HepG2 (cell line): ENCODE data around the gene CCDC150. TPM values are rescaled to one million over a fixed set of nuclear protein-coding genes. Genes with fewer than 3 reads are reported as not detected.

ENCODE experiments used
- ATAC-seq: fragments of 200-7000 bp; cut with Tn5 transposase; 3 replicates; pipeline ENCODE4 v1.9.1; 2020; ENCODE audit warnings: mild to moderate bottlenecking, moderate library complexity
- BruUV-seq: library from RNA; stranded (reverse); fragments of 400-500 nt; replicated peaks from 2 replicates; lab custom pipeline; 2021; lab: Mats Ljungman, UMichigan
- CTCF ChIA-PET: fragments of 300-600 bp; formaldehyde crosslinking; extraction: SDS; loops from one replicate; lab custom pipeline; 2021; ENCODE audit warnings: low total read pairs, inconsistent platforms, low intra/inter-chr PET ratio; lab: Yijun Ruan, JAX
- POLR2A ChIA-PET: fragments of 350-600 bp; sonication (Branson Sonifier 250); formaldehyde crosslinking; loops from one replicate; lab custom pipeline; 2020; ENCODE audit warnings: antibody characterized with exemption, inconsistent platforms; lab: Yijun Ruan, JAX
- DNase-seq: peaks from one replicate; pipeline ENCODE4 v3.0.0-alpha.2; 2015; ENCODE audit warnings: low spot score
- FAIRE-seq: peaks from 3 replicates; lab custom pipeline; 2011; peaks lifted over from hg19 to GRCh38; lab: Jason Lieb, UNC
- H2AFZ ChIP-seq: one replicate; pipeline ENCODE4 v1.6.1; 2011; ENCODE audit warnings: low read length, inconsistent platforms
- H3K27ac ChIP-seq: fragments of 300-600 bp; 3 replicates; pipeline ENCODE4 v1.8.0; 2011; ENCODE audit warnings: mixed run types, mild to moderate bottlenecking, mixed read lengths, low read length, inconsistent platforms; ENCODE audit not compliant: insufficient read depth; ENCODE audit errors: extremely low read length
- H3K27me3 ChIP-seq, 2 experiments: fragments of 200-600 bp in 1 of 2; 2 replicates in 1 of 2; 3 replicates in 1 of 2; pipeline versions ENCODE4 v1.6.0 to v1.8.0; 2011; ENCODE audit warnings: low read length in 2 of 2, mild to moderate bottlenecking in 2 of 2, moderate library complexity in 2 of 2, inconsistent platforms in 1 of 2; ENCODE audit not compliant: insufficient read depth in 2 of 2, control insufficient read depth in 1 of 2
- H3K36me3 ChIP-seq, 2 experiments: fragments of 200-600 bp in 1 of 2; replicated peaks in 1 of 2; 2 replicates in 1 of 2; 3 replicates in 1 of 2; pipeline versions ENCODE4 v1.5.1 to v1.8.0; 2011; ENCODE audit warnings: low read length in 2 of 2, inconsistent platforms in 1 of 2; ENCODE audit not compliant: insufficient read depth in 2 of 2, control insufficient read depth in 1 of 2
- H3K4me1 ChIP-seq: 2 replicates; pipeline ENCODE4 v1.5.1; 2012; ENCODE audit warnings: low read length, inconsistent platforms; ENCODE audit not compliant: insufficient read depth
- H3K4me2 ChIP-seq: 2 replicates; pipeline ENCODE4 v1.6.0; 2011; ENCODE audit warnings: low read depth, low read length, inconsistent platforms
- H3K4me3 ChIP-seq, 3 experiments: fragments of 200-600 bp in 1 of 3; sonication (generic), shearing (Covaris generic) in 1 of 3; replicated peaks in 1 of 3; 2 replicates each; pipeline ENCODE4 v1.5.1; 2011 to 2016; ENCODE audit warnings: low read length in 3 of 3, inconsistent platforms in 2 of 3, low read depth in 2 of 3, mild to moderate bottlenecking in 2 of 3, control low read depth in 1 of 3, mixed read lengths in 1 of 3; ENCODE audit not compliant: insufficient read depth in 1 of 3
- H3K79me2 ChIP-seq: one replicate; pipeline ENCODE4 v1.6.1; 2011; ENCODE audit warnings: low read length, inconsistent platforms; ENCODE audit not compliant: insufficient read depth
- H3K9ac ChIP-seq: 2 replicates; pipeline ENCODE4 v1.6.0; 2011; ENCODE audit warnings: mild to moderate bottlenecking, low read depth, low read length, inconsistent platforms; ENCODE audit not compliant: insufficient read depth
- H3K9me3 ChIP-seq: 2 replicates; pipeline ENCODE4 v1.5.1; 2012; ENCODE audit warnings: mild to moderate bottlenecking, low read length
- H4K20me1 ChIP-seq: 2 replicates; pipeline ENCODE4 v1.6.0; 2011; ENCODE audit warnings: inconsistent platforms, mild to moderate bottlenecking, low read length, moderate library complexity; ENCODE audit not compliant: insufficient read depth
- ASH2L ChIP-seq: fragments of 300-600, 200-600 bp; sonication (generic); IDR thresholded peaks from 2 replicates; pipeline ENCODE4 v1.7.0; 2017; ENCODE audit warnings: low read depth, mild to moderate bottlenecking, moderate library complexity, mixed read lengths, low read length; ENCODE audit not compliant: insufficient read length
- HIVEP1 ChIP-seq: sonication (generic); formaldehyde crosslinking; IDR thresholded peaks from 2 replicates; pipeline ENCODE4 v1.4.0; 2020; ENCODE audit warnings: mild to moderate bottlenecking, missing genetic modification reagents
- KLF9 ChIP-seq: IDR thresholded peaks from 2 replicates; pipeline ENCODE4 v1.6.1; 2016; ENCODE audit warnings: low read depth
- MAFF ChIP-seq: IDR thresholded peaks from 2 replicates; pipeline ENCODE4 v1.6.1; 2011; ENCODE audit warnings: low read depth, low read length, improper control_type of control experiment
- MAFK ChIP-seq, 2 experiments: IDR thresholded peaks in 1 of 2; conservative IDR thresholded peaks in 1 of 2; 2 replicates each; pipeline ENCODE4 v1.6.1; 2011; ENCODE audit warnings: improper control_type of control experiment in 2 of 2, low read length in 2 of 2
- SIX1 ChIP-seq: sonication (generic); formaldehyde crosslinking; IDR thresholded peaks from 2 replicates; pipeline ENCODE4 v1.4.0; 2020; ENCODE audit warnings: missing genetic modification reagents, borderline replicate concordance
- TCF7L2 ChIP-seq: IDR thresholded peaks from 2 replicates; pipeline ENCODE4 v1.6.1; 2011; ENCODE audit warnings: mild to moderate bottlenecking, low read depth, low read length, moderate library complexity
- ZFYVE20 ChIP-seq: sonication (generic); formaldehyde crosslinking; IDR thresholded peaks from 2 replicates; pipeline ENCODE4 v1.8.0; 2023; ENCODE audit warnings: low read depth, mild to moderate bottlenecking, moderate library complexity, missing genetic modification reagents, borderline replicate concordance
- ZNF766 ChIP-seq: sonication (generic); formaldehyde crosslinking; IDR thresholded peaks from 2 replicates; pipeline ENCODE4 v1.5.0; 2020; ENCODE audit warnings: missing genetic modification reagents, borderline replicate concordance
- WGBS: methylation state at CpG from one replicate; pipeline ENCODE4 v1.1.6; 2017; ENCODE audit warnings: low lambda C conversion rate; 5-methylcytosine and 5-hydroxymethylcytosine counted together
- in situ Hi-C: cut with HindIII; loops from 2 replicates; pipeline ENCODE4 v1.10.0; 2017; ENCODE audit warnings: low pct_unique_long_range_greater_than_20kb; ENCODE audit not compliant: extremely low pct_ligation_motif_present
- intact Hi-C: fragments of 100-400 bp; cut with micrococcal nuclease; formaldehyde crosslinking; loops from one replicate; pipeline ENCODE4 v1.10.0; 2022; ENCODE audit not compliant: unreplicated experiment
- polyA plus RNA-seq, 8 experiments: library from polyadenylated mRNA; depleted of rRNA in 3 of 8; stranded (reverse) in 7 of 8; unstranded in 1 of 8; fragments of >200 nt; fragmentation: Illumina TruSeq in 4 of 8; extraction: Trizol in 4 of 8; gene quantifications; 2 replicates each; pipeline versions ENCODE4 v1.2.1 to v1.2.3, GENCODE V29; 2011 to 2016; ENCODE audit warnings: low read depth in 4 of 8, missing spikeins in 1 of 8, mixed read lengths in 1 of 8; ENCODE audit not compliant: insufficient read depth in 1 of 8
- total RNA-seq, 5 experiments: library from RNA; depleted of rRNA; stranded (reverse); fragments of >200 nt; fragmentation: Illumina TruSeq; extraction: Trizol; gene quantifications; 2 replicates each; pipeline ENCODE4 v1.2.3, GENCODE V29; 2016; ENCODE audit warnings: low read depth in 1 of 5
- TF ChIP-seq, protein P1 (sequence below): sonication (generic); formaldehyde crosslinking; IDR thresholded peaks from 2 replicates; pipeline ENCODE4 v1.5.0; 2020; ENCODE audit warnings: mild to moderate bottlenecking, missing genetic modification reagents
- TF ChIP-seq, protein P2 (sequence below): IDR thresholded peaks from 2 replicates; pipeline ENCODE4 v1.6.1; 2016; ENCODE audit warnings: low read depth, borderline replicate concordance
- TF ChIP-seq, protein P3 (sequence below): sonication (generic); formaldehyde crosslinking; IDR thresholded peaks from 2 replicates; pipeline ENCODE4 v1.4.0; 2020; ENCODE audit warnings: low read depth, missing genetic modification reagents
- TF ChIP-seq, protein P4 (sequence below), 2 experiments: sonication (generic) in 1 of 2; formaldehyde crosslinking in 1 of 2; IDR thresholded peaks; 2 replicates each; pipeline versions ENCODE4 v1.4.0 to v1.6.1; 2016 to 2020; ENCODE audit warnings: borderline replicate concordance in 1 of 2, low read depth in 1 of 2, mild to moderate bottlenecking in 1 of 2, missing genetic modification reagents in 1 of 2

Gene CCDC150
- total and polyA plus RNA-seq, 2 of the 13 experiments (the other 11 are each of a cell fraction or from before 2014, with no cell fraction given) = 14.9 to 32.6 TPM

DNA sequence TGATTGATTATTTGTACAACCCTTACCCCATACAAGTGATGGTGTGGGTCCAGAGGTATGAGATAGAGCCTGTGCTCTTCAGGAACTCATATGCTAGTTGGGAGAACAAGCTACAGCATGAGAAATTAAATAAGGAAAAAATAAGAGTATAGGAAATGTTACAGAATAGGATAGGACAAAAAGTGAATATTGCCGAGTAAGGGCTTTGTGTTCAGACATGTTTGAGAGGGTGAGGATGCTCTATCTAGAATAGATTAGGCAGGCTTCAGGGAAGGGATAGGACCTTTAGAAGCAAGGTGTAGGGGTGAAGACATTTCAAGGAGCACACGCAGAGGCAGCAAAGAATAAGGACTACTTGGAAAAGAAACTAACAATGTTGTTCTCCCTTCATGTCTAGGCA, 17.8 kb downstream of the CCDC150 start:
- DNase-seq = no peak
- Histone ChIP-seq H3K27me3 (no peaks in the 10 kb centered on the region), H3K4me1 (no peaks in the 10 kb centered on the region), H3K36me3 (peaks cover 3 to 4% of the 10 kb centered on the region in 2 experiments), H3K9me3 (peaks cover 12% of the 10 kb centered on the region), H3K79me2 (no peaks in the 10 kb centered on the region), H3K27ac (no peak overlapping the region)
- no TSS peak for BruUV-seq
- CTCF ChIA-PET = no interaction called here
- intact Hi-C loops = no loop called here
- WGBS = 98% methylated on average over 2 of the region's 2 CpGs
- no peak for TF ChIP-seq TCF7L2
- no peak for TF ChIP-seq ASH2L
- peak; percentile 93 to 97 for TF ChIP-seq MAFK (conservative IDR thresholded peaks at IDR 0.05 in 1 of 2, IDR thresholded peaks at IDR 0.05 in 1 of 2; ENCODE audit: low read length in 2 of 2)
- TF ChIP-seq ZNF766 (CRISPR knock-in tag) = no peak
- no peak for TF ChIP-seq KLF9 (CRISPR knock-in tag)
- TF ChIP-seq ZFYVE20 (CRISPR knock-in tag) = no peak
- TF ChIP-seq, protein P1, sequence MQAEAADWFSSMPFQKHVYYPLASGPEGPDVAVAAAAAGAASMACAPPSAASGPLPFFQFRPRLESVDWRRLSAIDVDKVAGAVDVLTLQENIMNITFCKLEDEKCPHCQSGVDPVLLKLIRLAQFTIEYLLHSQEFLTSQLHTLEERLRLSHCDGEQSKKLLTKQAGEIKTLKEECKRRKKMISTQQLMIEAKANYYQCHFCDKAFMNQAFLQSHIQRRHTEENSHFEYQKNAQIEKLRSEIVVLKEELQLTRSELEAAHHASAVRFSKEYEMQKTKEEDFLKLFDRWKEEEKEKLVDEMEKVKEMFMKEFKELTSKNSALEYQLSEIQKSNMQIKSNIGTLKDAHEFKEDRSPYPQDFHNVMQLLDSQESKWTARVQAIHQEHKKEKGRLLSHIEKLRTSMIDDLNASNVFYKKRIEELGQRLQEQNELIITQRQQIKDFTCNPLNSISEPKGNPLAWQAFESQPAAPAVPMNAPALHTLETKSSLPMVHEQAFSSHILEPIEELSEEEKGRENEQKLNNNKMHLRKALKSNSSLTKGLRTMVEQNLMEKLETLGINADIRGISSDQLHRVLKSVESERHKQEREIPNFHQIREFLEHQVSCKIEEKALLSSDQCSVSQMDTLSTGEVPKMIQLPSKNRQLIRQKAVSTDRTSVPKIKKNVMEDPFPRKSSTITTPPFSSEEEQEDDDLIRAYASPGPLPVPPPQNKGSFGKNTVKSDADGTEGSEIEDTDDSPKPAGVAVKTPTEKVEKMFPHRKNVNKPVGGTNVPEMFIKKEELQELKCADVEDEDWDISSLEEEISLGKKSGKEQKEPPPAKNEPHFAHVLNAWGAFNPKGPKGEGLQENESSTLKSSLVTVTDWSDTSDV (CRISPR knock-in tag) = no peak
- TF ChIP-seq MAFF = peak; percentile 96
- TF ChIP-seq, protein P2, sequence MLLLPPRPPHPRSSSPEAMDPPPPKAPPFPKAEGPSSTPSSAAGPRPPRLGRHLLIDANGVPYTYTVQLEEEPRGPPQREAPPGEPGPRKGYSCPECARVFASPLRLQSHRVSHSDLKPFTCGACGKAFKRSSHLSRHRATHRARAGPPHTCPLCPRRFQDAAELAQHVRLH (CRISPR knock-in tag) = no peak
- TF ChIP-seq, protein P3, sequence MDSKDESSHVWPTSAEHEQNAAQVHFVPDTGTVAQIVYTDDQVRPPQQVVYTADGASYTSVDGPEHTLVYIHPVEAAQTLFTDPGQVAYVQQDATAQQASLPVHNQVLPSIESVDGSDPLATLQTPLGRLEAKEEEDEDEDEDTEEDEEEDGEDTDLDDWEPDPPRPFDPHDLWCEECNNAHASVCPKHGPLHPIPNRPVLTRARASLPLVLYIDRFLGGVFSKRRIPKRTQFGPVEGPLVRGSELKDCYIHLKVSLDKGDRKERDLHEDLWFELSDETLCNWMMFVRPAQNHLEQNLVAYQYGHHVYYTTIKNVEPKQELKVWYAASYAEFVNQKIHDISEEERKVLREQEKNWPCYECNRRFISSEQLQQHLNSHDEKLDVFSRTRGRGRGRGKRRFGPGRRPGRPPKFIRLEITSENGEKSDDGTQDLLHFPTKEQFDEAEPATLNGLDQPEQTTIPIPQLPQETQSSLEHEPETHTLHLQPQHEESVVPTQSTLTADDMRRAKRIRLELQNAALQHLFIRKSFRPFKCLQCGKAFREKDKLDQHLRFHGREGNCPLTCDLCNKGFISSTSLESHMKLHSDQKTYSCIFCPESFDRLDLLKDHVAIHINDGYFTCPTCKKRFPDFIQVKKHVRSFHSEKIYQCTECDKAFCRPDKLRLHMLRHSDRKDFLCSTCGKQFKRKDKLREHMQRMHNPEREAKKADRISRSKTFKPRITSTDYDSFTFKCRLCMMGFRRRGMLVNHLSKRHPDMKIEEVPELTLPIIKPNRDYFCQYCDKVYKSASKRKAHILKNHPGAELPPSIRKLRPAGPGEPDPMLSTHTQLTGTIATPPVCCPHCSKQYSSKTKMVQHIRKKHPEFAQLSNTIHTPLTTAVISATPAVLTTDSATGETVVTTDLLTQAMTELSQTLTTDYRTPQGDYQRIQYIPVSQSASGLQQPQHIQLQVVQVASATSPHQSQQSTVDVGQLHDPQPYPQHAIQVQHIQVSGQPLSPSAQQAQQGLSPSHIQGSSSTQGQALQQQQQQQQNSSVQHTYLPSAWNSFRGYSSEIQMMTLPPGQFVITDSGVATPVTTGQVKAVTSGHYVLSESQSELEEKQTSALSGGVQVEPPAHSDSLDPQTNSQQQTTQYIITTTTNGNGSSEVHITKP = no peak
- TF ChIP-seq, protein P4, sequence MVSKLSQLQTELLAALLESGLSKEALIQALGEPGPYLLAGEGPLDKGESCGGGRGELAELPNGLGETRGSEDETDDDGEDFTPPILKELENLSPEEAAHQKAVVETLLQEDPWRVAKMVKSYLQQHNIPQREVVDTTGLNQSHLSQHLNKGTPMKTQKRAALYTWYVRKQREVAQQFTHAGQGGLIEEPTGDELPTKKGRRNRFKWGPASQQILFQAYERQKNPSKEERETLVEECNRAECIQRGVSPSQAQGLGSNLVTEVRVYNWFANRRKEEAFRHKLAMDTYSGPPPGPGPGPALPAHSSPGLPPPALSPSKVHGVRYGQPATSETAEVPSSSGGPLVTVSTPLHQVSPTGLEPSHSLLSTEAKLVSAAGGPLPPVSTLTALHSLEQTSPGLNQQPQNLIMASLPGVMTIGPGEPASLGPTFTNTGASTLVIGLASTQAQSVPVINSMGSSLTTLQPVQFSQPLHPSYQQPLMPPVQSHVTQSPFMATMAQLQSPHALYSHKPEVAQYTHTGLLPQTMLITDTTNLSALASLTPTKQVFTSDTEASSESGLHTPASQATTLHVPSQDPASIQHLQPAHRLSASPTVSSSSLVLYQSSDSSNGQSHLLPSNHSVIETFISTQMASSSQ (IDR thresholded peaks at IDR 0.05; ENCODE audit: low read depth) = no peak
- TF ChIP-seq, protein P4 (CRISPR knock-in tag; IDR thresholded peaks at IDR 0.05; ENCODE audit: borderline replicate concordance) = no peak
- no peak for TF ChIP-seq SIX1 (CRISPR knock-in tag)
- TF ChIP-seq HIVEP1 (CRISPR knock-in tag) = no peak
- TF ChIP-seq, all 625 proteins: peak for 2
- Histone ChIP-seq H4K20me1 (no peaks in the 10 kb centered on the region), H3K4me3 (no peak overlapping the region), H3K4me2 (no peak overlapping the region), H3K9ac (no peak overlapping the region), H2AFZ (no peak overlapping the region)
- in situ Hi-C loops = no loop called here
- FAIRE-seq (no peak), ATAC-seq (no peak)
- POLR2A ChIA-PET = no interaction called here
